GM19455 (cell line): ENCODE measurements around the gene FAM13B.
"Not testable (repeated sequence)": the region's sequence is repeated elsewhere in the genome, so short reads cannot be mapped to it uniquely, and the experiment has no call there.

Source experiments
- ATAC-seq: cut with Tn5 transposase; IDR thresholded peaks from one replicate; pipeline ENCODE4 v1.9.1; 2021; ENCODE audit not compliant: unreplicated experiment

Gene FAM13B

DNA sequence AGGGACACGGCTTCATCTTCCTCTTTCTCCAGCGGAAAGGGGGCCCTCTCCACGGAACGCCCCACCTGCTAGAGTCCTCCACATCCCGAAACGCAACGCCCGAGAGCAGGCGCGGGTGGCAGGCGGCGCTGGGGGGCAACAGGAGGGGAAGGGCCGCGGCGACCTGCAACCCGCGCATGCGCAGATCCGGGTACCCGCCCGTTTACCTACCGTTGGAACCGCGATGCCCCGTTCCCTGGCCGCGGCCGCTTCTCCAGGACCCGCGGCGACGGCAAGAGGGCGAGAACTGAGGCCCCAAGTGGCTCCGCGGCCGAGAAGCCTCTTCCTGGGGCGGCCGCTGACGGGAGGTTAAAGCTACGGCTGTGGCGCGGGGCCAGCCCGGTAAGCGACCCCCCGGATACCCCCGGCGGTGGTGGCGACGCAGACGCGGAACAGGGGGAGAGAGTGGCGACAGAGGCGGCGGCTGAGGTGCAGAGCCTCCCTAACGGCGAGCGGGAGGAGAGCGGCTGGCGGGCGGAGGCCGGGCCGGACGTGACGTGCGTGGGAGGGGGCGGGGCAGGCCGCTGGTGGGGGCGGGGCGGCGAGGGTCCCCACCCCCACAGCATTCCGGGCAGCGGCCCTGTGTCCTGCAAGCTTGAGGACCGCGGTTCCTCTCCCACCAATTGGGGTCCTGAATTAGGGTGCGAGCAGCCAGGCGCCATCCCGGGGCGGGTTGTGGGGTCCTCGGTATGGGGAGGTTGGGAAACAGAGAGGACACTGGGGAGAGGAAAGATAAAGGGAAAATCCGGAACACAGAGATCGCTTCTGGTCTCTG, at the start of gene FAM13B:
Gene FAM13B (minus strand): TSS at position 508 of the 814 bp plus-strand sequence. CDS start 13,968 bp downstream, outside the sequence.
- ATAC-seq: peak; percentile 52

DNA sequence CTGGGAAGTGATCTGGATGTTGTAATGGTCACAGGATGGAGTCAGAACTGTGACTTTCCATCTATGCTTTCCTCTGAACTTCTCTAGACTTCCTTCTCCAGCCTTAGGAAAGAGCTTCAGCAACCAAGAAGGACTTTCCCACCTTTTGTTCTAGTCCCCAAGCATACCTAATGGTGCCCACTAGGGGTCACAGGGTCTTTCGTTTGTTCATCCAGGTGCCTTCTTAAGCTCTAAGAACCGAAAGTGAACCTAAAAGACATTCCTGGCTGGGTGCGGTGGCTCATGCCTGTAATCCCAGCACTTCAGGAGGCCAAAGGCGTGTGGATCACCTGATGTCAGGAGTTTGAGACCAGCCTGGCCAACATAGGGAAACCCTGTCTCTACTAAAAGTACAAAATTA, 49.2 kb upstream of the FAM13B start:
- ATAC-seq: no peak

DNA sequence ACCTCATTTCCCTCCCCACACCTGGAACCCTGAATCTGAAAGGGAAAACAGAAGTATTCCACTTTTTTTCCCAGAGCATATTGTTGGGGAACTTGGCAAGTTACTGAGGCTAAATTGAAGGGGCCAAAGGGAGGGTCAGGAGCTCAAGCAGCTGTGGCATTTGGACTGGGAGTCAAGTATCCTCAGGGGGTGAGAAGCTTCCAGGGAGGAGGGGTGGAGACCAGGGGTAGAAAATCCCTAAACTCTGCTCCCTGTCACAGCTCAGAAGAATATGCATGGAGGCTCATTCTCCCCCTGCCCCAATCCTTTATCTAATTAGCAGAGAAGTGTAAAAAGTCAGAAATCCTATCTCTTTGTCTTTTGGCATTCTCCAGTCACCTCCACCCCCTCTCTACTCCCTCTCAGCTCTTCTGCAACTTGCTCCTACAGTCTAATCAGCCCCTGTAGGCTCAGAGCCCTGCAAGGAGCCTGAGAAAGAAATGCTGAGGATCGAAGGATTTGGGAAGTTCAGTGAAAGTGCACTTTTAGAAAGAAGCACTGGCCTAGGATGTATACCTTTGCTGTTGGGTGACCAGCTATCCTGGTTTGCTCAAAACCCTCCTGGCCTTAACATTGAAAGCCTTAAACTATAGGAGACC, 45.2 kb upstream of the FAM13B start:
- ATAC-seq: no peak

DNA sequence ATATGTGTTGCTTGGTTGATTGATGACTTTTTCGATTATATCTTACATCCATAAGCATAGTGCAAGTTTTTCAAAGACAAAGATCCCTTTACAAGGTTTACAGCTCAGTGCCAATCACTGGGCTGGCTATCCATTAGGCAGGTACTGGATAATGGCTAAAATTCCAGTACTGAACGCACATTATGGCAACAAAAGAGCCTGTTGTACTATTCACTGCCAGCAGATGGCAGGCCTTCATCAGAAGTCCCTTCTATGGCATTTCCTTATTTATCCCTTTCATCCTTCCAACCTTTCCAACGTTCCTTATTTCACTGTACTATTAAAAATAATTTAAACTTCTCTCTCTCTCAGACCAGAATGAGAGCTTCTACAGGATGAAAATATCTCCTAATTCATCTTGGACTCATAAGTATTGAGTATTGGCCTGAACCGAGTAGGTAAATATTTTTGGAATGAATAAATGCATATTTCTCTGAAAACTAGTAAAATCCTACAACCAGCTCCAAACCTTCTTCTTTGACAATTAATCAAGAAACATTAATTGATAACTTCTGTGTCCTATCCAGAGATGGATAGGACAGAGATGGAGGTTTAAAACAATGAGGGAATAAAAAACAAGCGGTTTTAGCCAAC, 44.3 kb upstream of the FAM13B start:
- no peak for ATAC-seq

DNA sequence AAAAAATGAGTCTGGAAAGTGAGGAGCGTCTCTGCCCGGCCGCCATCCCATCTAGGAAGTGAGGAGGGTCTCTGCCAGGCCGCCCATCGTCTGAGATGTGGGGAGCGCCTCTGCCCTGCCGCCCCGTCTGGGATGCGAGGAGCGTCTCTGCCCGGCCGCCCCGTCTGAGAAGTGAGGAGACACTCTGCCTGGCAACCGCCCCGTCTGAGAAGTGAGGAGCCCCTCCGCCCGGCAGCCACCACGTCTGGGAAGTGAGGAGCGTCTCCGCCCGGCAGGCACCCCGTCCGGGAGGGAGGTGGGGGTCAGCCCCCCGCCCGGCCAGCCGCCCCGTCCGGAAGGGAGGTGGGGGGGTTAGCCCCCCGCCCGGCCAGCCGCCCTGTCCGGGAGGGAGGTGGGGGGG, 37.1 kb upstream of the FAM13B start:
- not testable (repeated sequence) for ATAC-seq

DNA sequence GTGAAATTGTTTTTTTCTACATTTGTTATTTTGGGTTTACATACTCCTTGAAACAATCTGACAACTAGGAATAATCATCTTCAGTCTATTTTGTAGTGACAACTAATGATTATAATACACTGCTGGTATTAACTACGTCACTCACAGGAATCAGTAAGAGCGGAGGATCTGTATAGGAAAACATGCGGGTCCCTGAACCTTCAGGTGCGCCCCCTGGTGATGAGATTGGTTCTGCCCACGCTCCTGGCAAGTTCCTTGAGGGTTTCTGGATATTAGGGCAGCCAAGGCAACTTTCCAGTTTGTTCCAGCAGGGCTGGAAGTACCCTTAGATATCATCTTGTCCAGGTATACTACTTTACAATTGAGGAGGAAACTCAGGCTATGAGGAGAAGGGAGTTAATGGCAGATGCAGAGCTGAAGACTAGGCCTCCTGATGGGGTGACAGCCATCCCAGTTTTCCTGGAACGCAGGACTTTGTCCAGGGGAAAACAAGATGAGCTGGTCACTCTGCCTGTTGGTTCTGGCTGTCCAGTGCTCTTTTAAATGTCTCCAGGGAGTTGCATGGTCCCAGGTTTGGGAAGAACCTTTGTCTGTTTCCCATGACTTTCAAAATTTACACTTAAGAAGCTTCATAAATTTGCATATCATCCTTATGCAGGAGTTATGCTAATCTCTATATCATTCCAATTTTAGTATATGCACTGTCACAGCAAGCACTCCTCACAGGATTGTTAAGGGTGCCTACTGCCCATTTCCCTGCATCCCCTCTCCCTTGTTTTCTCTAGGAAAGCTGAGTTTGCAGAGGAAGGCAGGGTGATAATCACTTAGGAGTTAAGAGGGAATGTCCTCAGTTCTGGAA, 36.1 kb upstream of the FAM13B start:
- ATAC-seq: no peak

DNA sequence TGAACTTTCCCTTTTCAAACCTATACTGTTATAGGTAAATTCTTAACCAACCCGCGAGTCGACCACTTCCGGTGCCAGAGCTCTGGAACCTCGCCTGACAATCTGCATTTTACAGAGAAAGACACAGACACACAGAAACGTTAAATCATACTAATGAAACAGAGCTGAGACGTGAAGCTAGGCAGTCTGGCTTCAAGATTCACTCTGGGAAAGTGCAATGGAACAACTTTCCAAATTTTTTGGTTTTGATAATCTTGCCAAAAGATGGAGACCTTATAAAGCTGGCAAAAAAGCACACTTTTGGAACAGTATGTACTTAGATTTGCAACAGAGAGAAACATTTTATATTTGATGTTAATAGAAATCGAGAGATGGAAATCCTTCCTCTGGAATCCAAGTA, 35.1 kb upstream of the FAM13B start:
- ATAC-seq: no peak

DNA sequence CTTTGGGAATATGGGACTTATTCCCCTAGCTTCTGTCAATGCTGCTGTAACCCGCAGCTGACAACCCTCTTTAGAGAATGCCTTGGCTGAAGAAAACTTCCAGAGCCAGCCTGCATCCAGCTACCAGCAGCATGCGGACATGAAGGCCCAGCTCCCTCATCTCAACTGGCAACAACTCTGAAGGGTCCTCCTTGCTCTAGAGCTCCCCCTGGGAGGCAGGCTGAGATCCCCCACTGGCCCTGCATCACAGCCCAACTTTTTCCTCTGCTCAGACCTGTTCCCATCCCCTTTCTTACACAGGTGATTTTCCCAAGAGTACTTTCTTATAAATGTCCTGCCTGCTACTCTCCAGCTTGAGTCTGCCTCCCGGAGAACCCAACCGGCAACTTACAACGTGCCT, 32.2 kb upstream of the FAM13B start:
- no peak for ATAC-seq

DNA sequence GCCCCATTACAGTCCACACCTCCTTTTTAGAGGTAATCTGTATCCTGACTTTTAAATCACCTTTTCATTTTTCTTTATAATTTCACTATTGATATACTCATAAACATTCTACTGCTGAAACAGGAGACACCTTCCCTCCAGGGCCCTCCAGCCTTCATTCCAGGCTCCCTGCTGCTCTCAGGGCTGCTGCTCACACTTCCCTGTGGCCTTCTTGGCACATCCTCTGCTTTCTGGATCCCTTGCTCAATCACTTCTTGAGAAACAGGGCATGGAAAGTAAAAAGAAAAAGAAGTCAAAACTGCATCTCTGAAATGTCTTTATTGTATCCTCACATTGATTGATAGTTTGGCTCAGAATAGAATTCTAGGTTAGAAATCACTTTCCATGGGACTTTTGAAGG, 31.6 kb upstream of the FAM13B start:
- no peak for ATAC-seq

DNA sequence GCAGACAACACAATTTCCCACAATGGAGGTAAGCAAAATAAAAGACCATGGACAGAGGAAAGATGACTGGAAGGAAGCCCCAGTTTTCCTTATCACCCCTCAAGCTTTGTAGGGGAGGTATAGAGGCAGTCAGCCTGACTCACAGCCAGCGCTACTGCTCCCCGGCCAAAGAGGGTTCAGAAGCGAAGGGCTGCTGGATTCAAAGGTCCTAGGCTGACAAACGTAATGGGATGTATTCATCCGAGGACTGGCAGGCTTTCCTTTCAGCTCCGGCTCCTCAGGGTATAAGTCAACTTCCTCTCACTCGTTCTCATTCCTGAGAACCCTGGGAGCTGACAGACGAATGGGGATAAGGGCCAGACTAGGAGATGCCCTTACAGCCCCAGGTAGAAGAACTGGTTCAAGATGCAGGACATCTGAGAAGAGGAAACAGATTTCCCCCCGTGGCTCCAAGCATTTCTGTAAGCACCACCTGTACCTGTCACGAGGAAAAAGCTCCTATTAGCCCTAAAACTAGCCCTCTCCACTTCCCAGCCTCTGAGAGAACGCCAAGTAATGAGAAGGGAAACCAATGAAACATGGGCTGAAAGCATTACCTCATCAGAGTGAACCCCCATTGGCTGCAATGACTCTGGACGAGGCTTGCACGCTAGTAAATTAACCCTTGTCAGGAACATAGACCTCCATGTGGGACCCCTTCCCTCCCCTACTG, 22.1 kb upstream of the FAM13B start:
- no peak for ATAC-seq

DNA sequence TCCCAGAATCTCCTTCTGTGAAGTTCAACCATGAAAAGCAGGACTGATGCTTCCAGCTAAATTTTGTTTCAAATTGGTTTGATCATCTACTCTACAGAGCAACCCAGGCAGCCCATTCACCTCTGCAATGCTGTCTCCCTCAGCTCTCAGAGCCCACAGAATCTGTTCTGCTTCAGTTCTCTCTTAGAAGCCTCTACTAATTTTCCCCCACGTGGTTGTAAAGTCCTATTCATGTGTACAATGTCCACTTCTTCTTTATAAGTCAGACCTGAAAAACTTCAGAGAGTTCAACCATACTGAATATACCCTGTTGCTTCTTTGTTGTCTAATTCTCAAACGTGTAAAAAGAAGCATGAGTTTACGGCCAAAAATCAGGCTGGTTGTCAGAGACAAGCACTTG, 21.3 kb upstream of the FAM13B start:
- no peak for ATAC-seq

DNA sequence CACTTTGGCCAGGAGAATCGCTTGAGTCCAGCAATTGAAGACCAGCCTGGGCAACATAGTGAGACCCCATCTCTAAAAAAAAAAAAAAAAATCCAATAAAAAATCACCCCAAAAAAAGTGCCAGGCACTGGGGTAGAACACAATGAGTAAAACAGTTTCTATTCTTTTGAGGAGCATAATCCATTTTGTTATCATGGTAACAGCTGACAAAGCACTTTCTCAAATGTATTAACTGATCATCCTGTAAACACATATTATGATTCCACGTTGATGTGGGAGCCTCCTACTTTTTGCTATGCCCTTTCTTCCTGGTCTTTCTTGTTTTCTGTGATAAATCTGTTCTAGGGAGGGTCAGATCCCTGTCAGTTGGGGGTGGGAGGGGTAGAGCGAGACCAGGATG, 20.7 kb upstream of the FAM13B start:
- no peak for ATAC-seq

DNA sequence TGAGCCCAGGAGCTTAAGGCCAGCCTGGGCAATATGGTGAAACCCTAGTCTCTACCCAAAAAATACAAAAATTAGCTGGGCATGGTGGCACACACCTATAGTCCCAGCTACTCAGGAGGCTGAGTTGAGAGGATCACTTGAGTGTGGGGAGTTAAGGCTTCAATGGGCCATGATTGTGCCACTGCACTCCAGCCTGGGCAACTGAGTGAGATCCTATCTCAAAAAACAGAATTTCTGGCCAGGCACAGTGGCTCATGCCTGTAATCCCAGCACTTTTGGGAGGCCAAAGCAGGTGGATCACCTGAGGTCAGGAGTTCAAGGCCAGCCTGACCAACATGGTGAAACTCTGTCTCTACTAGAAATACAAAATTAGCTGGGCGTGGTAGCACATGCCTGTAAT, 19.8 kb upstream of the FAM13B start:
- ATAC-seq: not testable (repeated sequence)

DNA sequence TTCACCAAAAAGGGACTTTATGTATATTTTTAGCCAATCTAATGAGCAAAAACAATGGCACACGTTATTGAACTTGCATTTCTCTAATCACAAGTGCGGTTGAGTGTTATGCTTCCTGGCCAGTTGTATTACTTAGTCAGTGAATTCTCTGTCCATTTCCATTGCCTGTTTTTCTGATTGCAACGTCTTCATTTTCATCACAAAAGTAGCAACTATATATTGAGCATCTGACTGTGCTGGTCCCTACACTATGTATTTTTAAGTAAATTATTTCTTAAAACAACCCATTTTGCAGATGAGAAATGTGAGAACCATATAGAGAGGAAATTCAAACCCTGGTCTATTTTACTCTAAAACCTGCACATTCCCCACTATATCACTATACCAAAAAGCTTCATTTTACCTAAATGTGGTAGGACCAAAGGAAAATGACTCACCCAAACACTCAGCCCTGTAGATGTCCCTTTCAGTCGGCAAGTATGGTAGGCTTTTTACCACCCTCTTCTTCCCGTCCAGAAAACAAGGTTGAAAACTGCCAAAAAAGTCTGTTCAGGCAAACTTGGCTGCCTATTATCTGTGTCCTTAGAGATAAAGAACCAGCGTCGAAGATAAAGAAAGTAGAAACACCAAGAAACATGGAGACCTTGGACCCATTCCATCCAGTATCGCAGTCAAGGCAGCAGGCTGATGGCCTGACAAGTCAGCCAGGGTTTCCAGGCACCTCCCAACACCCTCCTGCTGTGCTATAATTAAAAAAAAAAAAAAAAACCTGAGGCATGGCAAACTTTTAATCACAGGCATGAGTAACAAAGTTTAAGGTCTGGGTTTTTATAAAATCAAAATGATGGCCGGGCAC, 18.8 kb upstream of the FAM13B start:
- ATAC-seq: no peak

DNA sequence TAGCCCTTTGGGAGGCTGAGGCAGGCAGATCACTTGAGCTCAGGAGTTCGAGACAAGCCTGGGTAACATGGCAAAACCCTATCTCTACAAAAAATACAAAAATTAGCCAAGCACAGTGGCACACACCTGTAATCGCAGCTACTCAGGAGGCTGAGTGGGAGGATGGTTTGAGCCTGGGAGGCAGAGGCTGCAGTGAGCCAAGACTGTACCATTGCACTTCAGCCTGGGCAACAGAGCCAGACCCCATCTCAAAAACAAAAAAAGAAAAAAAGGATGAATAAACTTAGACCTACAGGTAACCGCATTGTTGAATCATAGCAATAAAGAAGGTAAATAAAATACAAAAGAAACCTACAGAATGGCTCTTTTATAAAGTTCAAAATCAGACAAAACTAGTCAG, 12.4 kb upstream of the FAM13B start:
- ATAC-seq: not testable (repeated sequence)

DNA sequence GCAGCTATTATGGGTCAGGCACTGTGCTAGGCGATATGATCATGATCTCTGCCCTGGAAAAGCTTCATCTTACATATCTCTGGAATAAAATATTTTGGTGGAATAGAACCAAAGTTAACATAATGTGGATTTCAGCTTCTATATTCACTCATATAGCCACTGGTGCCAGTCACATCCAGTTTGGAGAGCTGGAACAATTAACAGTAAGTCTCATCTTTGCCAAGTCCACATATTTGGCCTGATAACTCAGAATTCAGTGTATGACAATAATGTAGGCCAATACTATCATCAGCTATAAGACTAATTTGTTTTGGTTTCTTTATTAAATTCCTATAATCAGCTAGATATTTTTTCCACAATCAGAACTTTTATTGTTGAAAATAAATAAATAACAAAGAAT, 5.9 kb upstream of the FAM13B start:
- no peak for ATAC-seq

DNA sequence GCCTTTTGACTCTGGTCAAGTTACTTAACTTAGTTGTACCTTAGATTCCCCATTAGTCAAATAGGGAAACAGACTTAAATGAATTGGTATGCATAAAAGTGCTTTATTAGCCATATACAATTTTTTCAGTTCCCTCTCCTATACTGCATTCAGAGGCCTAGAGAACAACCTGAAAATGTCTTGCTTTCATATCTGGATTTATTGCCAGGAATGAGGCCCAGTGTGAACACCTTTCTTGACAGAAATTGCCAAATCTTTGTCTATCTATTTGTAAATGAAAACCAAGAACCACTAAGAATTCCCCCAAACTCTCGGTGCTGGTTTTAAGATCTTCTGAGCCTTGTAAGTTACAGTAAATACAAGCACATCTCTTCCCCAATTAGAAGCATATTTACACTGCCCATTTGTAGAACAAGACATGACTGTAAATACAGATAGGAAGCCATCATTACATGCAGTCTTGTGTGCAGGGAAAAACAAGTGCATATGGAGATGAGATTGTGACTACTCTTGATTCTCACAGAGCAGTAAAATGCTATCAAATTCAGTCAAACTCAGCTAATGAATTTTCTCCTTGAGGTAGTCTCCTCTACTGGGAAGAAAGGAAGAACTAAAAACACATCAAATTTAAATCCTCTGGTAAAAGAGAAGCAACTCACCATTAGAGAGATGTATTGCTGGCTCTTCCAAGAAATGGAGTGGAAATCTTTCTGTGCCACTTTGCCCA, 5.2 kb upstream of the FAM13B start:
- ATAC-seq: no peak

DNA sequence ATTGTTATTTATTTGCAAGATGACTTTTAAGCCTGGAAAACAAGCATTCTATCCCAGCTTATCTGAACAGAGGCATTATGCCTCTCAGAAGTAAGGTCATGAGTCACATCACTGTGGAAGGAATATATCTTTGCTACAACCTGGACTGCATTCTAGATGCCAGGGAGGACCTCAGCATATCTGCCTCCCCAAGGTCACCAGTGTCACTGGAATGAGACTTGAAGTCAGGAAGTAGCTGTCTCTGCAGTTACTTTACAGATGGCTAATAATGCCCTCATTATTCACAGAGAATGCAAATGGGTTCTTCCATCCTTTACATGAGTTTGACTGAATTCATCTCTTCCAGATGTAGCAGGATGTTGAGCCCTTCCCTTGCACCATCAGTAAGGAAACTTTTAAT, 4.4 kb upstream of the FAM13B start:
- no peak for ATAC-seq
